ENCODE results near the gene CIDEB. TPM values are rescaled to one million over a fixed set of nuclear protein-coding genes. Genes with fewer than 3 reads are reported as not detected.

The CIDEB gene
- total RNA-seq, 3 donors from 2014 or later (not counting 1 experiment from before 2014, with no cell fraction given): 40.0 to 59.6 (median 46.6) TPM

GRCh38 chr14:24271134-24271833 is 36.5 kb downstream of the CIDEB start, which contains the start of gene RABGGTA:
TSS of gene RABGGTA (minus strand) at chr14:24271597. CDS start at chr14:24271115, 482 bp downstream.
- peak; percentile 63 for TF ChIP-seq CTCF (IDR thresholded peaks at IDR 0.05)
- H3K9me3 Mint-ChIP-seq: no peaks in the 10 kb centered on the region
- H3K9me3 ChIP-seq (ENCODE audit: control insufficient read depth, insufficient read depth, low read length): no peaks in the 10 kb centered on the region
- H3K36me3 ChIP-seq (ENCODE audit: control insufficient read depth, insufficient read depth, low read length): peaks cover 15% of the 10 kb centered on the region
- peak within 1 kb of the TSS; percentile 94 for H3K4me3 Mint-ChIP-seq
- H3K4me1 ChIP-seq (ENCODE audit: control insufficient read depth, insufficient read depth, low read length): peaks cover 30% of the 10 kb centered on the region
- peak within 1 kb of the TSS; percentile 88 for H3K4me3 ChIP-seq (ENCODE audit: low read length)
- intact Hi-C loops (cut with micrococcal nuclease): loop anchor here (1.0 to 5.0 kb wide), 8 partner anchors 28 to 401 kb away; partner anchors contain the start of genes DHRS1, GMPR2, LTB4R and MDP1
- under 1% methylated on average over 61 of the region's 61 CpGs for WGBS (ENCODE audit: insufficient coverage)
- peak; percentile 84 to 94 (median 87) for ATAC-seq
- no peaks in the 10 kb centered on the region for H3K27me3 Mint-ChIP-seq (ENCODE audit: low read depth in 2 of 2)
- H3K27ac ChIP-seq (ENCODE audit: low read length): peak within 1 kb of the TSS; percentile 99
- H3K27ac Mint-ChIP-seq: peak within 1 kb of the TSS; percentile 91 to 92
- H3K4me1 Mint-ChIP-seq: peaks cover 25 to 30% of the 10 kb centered on the region in 2 donors
- H3K27me3 ChIP-seq (ENCODE audit: control insufficient read depth, insufficient read depth, low read length): no peaks in the 10 kb centered on the region
- H3K36me3 Mint-ChIP-seq: peaks cover 11% of the 10 kb centered on the region
- DNase-seq: peak; percentile 92 to 99

GRCh38 chr14:24270537-24271133 is 37.1 kb downstream of the CIDEB start:
- no peak for DNase-seq
- H3K27ac ChIP-seq (ENCODE audit: low read length): peak overlapping the region; percentile 99
- peak overlapping the region; percentile 88 for H3K4me3 ChIP-seq (ENCODE audit: low read length)
- H3K36me3 Mint-ChIP-seq: peaks cover 11% of the 10 kb centered on the region
- no peaks in the 10 kb centered on the region for H3K27me3 ChIP-seq (ENCODE audit: control insufficient read depth, insufficient read depth, low read length)
- H3K4me3 Mint-ChIP-seq: peak overlapping the region; percentile 94
- no peaks in the 10 kb centered on the region for H3K9me3 Mint-ChIP-seq
- peaks cover 25 to 30% of the 10 kb centered on the region in 2 donors for H3K4me1 Mint-ChIP-seq
- H3K27me3 Mint-ChIP-seq (ENCODE audit: low read depth in 2 of 2): no peaks in the 10 kb centered on the region
- peaks cover 28% of the 10 kb centered on the region for H3K4me1 ChIP-seq (ENCODE audit: control insufficient read depth, insufficient read depth, low read length)
- no peaks in the 10 kb centered on the region for H3K9me3 ChIP-seq (ENCODE audit: control insufficient read depth, insufficient read depth, low read length)
- TF ChIP-seq CTCF (IDR thresholded peaks at IDR 0.05): no peak
- 19% methylated on average over 13 of the region's 13 CpGs for WGBS (ENCODE audit: insufficient coverage)
- intact Hi-C loops (cut with micrococcal nuclease): loop anchor here (1.0 to 5.0 kb wide), 8 partner anchors 28 to 402 kb away; partner anchors contain the start of genes DHRS1, GMPR2, LTB4R and MDP1
- peak in 2 of 3 donors; percentile 0 to 1 for ATAC-seq
- H3K27ac Mint-ChIP-seq: peak overlapping the region; percentile 91 to 92
- peaks cover 21% of the 10 kb centered on the region for H3K36me3 ChIP-seq (ENCODE audit: control insufficient read depth, insufficient read depth, low read length)

GRCh38 chr14:24269910-24270536 is 37.8 kb downstream of the CIDEB start:
- Mint-ChIP-seq H3K9me3 (no peaks in the 10 kb centered on the region), H3K4me3 (peak overlapping the region; percentile 94), H3K4me1 (peaks cover 25 to 30% of the 10 kb centered on the region in 2 donors), H3K27me3 (ENCODE audit: low read depth in 2 of 2) (no peaks in the 10 kb centered on the region), H3K27ac (peak overlapping the region; percentile 91 to 92), H3K36me3 (peaks cover 11% of the 10 kb centered on the region)
- H3K27me3 ChIP-seq (ENCODE audit: control insufficient read depth, insufficient read depth, low read length): no peaks in the 10 kb centered on the region
- ATAC-seq (no peak), DNase-seq (no peak)
- TF ChIP-seq CTCF (IDR thresholded peaks at IDR 0.05): no peak
- H3K9me3 ChIP-seq (ENCODE audit: control insufficient read depth, insufficient read depth, low read length): no peaks in the 10 kb centered on the region
- 97% methylated on average over 14 of the region's 14 CpGs for WGBS (ENCODE audit: insufficient coverage)
- no peak overlapping the region for H3K4me3 ChIP-seq (ENCODE audit: low read length)
- H3K27ac ChIP-seq (ENCODE audit: low read length): no peak overlapping the region
- H3K4me1 ChIP-seq (ENCODE audit: control insufficient read depth, insufficient read depth, low read length): peaks cover 23% of the 10 kb centered on the region
- H3K36me3 ChIP-seq (ENCODE audit: control insufficient read depth, insufficient read depth, low read length): peaks cover 27% of the 10 kb centered on the region
- intact Hi-C loops (cut with micrococcal nuclease): loop anchor here (5.0 kb wide), 2 partner anchors 38 to 402 kb away; partner anchors contain the start of genes GMPR2 and NEDD8

Measured in natural killer cell (primary cell).